ENCODE results near the gene RTN4. TPM values are rescaled to one million over a fixed set of nuclear protein-coding genes. Genes with fewer than 3 reads are reported as not detected.

Gene RTN4
- total and polyA plus RNA-seq, 2 of the 4 experiments (the other 2 are of a cell fraction), result 77.8 to 588 TPM

GRCh38 chr2:55033921-55034320 lies 16.3 kb downstream of the RTN4 start:
- no peak overlapping the region for H4K91ac ChIP-seq (ENCODE audit: insufficient read depth, low read depth, low read length)
- H3K56ac ChIP-seq (ENCODE audit: extremely low read depth, insufficient read depth, low read length), result no peak overlapping the region
- ATAC-seq (ENCODE audit: low read depth), result no peak
- CTCF ChIA-PET, result interaction anchor here (1.4 kb wide), 1 partner anchor 8 kb away, joined by 4 read pairs; no protein-coding TSS in a partner anchor
- peaks cover 0 to 22% of the 10 kb centered on the region in 2 experiments; a peak in 1 of 4 replicates for H3K79me1 ChIP-seq (ENCODE audit: low read depth in 1 of 2, low read length in 2 of 2)
- H3K23ac ChIP-seq (ENCODE audit: low read depth, low read length), result no peak overlapping the region
- BruUV-seq (replicated peaks), result no TSS peak
- H4K20me1 ChIP-seq (ENCODE audit: insufficient read depth, low read length), result peaks cover 97% of the 10 kb centered on the region
- H3K4ac ChIP-seq (ENCODE audit: low read depth, low read length), result no peak overlapping the region
- H3K9me1 ChIP-seq (ENCODE audit: insufficient read depth, low read length), result peaks cover 17% of the 10 kb centered on the region
- H3K18ac ChIP-seq (ENCODE audit: low read depth, low read length), result no peak overlapping the region
- H2AK9ac ChIP-seq (replicated peaks; ENCODE audit: low read depth, low read length, poor library complexity), result no peak overlapping the region
- no peak overlapping the region for H3K14ac ChIP-seq (replicated peaks; ENCODE audit: low read depth, low read length)
- H3K36me3 ChIP-seq (ENCODE audit: control insufficient read depth, insufficient read depth, low read length), result peaks cover 3% of the 10 kb centered on the region; the same call in 1 of the 2 replicates
- no peak for DNase-seq
- no peak overlapping the region for H3K27ac ChIP-seq (ENCODE audit: insufficient read depth, low read length)
- no peaks in the 10 kb centered on the region for H3K27me3 ChIP-seq (ENCODE audit: control insufficient read depth, insufficient read depth, low read length)
- no peaks in the 10 kb centered on the region for H3K9me3 ChIP-seq (ENCODE audit: control insufficient read depth, insufficient read depth, low read length)
- no peak overlapping the region for H3K4me2 ChIP-seq (ENCODE audit: low read depth, low read length)
- WGBS, 2 experiments (ENCODE audit: extremely low coverage in 2 of 2, insufficient read length in 1 of 2), result no CpG with 5 or more reads among the region's 2 CpGs
- H2BK120ac ChIP-seq (ENCODE audit: low read depth, low read length), result no peak overlapping the region
- H2AK5ac ChIP-seq (ENCODE audit: low read depth, low read length), result no peak overlapping the region
- in situ Hi-C loops (cut with MboI; ENCODE audit: low sequenced_read_pairs), result no loop called here
- no peak overlapping the region for H2BK15ac ChIP-seq (ENCODE audit: low read depth, low read length)
- no peak overlapping the region for H2BK20ac ChIP-seq (ENCODE audit: low read depth, low read length)
- intact Hi-C loops (cut with micrococcal nuclease), result no loop called here
- TF ChIP-seq POLR2A (IDR thresholded peaks at IDR 0.05; ENCODE audit: low read depth, low read length), result no peak
- TF ChIP-seq CHD1 (IDR thresholded peaks at IDR 0.05; ENCODE audit: low read depth, low read length), result no peak
- no peak for TF ChIP-seq RFX5 (IDR thresholded peaks at IDR 0.05; ENCODE audit: low read depth, low read length)
- no peak for TF ChIP-seq MAZ (IDR thresholded peaks at IDR 0.05; ENCODE audit: borderline replicate concordance, low read depth, low read length)
- no peak for TF ChIP-seq CTCF (conservative IDR thresholded peaks at IDR 0.05; ENCODE audit: low read depth, low read length)
- no peak for TF ChIP-seq RAD21 (IDR thresholded peaks at IDR 0.05; ENCODE audit: low read length)
- no peak for TF ChIP-seq BHLHE40 (IDR thresholded peaks at IDR 0.05; ENCODE audit: low read depth, low read length)
- no peak for TF ChIP-seq NFE2L2 (IDR thresholded peaks at IDR 0.05; ENCODE audit: low read depth, low read length)
- TF ChIP-seq MXI1 (IDR thresholded peaks at IDR 0.05; ENCODE audit: borderline replicate concordance, low read depth, low read length), result no peak
- no peak for TF ChIP-seq MAFK (IDR thresholded peaks at IDR 0.05; ENCODE audit: low read depth, low read length)
- TF ChIP-seq ELK1 (IDR thresholded peaks at IDR 0.05; ENCODE audit: borderline replicate concordance, low read depth, low read length), result no peak
- TF ChIP-seq USF2 (IDR thresholded peaks at IDR 0.05; ENCODE audit: low read depth, low read length), result no peak
- no peak overlapping the region for H2AFZ ChIP-seq (replicated peaks; ENCODE audit: low read length, poor library complexity)
- no peak overlapping the region for H4K5ac ChIP-seq (ENCODE audit: low read depth, low read length)
- no peak overlapping the region for H4K8ac ChIP-seq (ENCODE audit: low read depth in 2 of 2, low read length in 2 of 2)
- POLR2A ChIA-PET (ENCODE audit: unreplicated experiment), result no interaction called here
- peaks cover 12% of the 10 kb centered on the region for H3K4me1 ChIP-seq (ENCODE audit: control insufficient read depth, insufficient read depth, low read length)
- dilution Hi-C loops (cut with HindIII; ENCODE audit: low sequenced_read_pairs, unreplicated experiment), result no loop called here
- H2BK5ac ChIP-seq (ENCODE audit: low read depth, low read length, poor library complexity, severe bottlenecking), result no peak overlapping the region
- H3K4me3 ChIP-seq (ENCODE audit: insufficient read depth, low read depth, low read length), result no peak overlapping the region
- H3K9ac ChIP-seq (ENCODE audit: low read depth, low read length), result no peak overlapping the region
